GM23338 (cell line): ENCODE results near the gene SNRNP25.
"Not testable (repeated sequence)": the region's sequence is repeated elsewhere in the genome, so short reads cannot be mapped to it uniquely, and the experiment has no call there.

ENCODE experiments used
- CREB1 ChIP-seq: fragments of 250-450 bp; sonication (Bioruptor Pico); IDR thresholded peaks from 2 replicates; pipeline ENCODE4 v1.5.0; 2020; ENCODE audit warnings: low read depth, mild to moderate bottlenecking, moderate library complexity
- CTCF ChIP-seq, 2 experiments: fragments of 200-600 bp in 1 of 2; sonication (generic) in 1 of 2; conservative IDR thresholded peaks; 2 replicates each; pipeline versions ENCODE4 v1.5.1 to v1.6.1; 2016 to 2017; ENCODE audit warnings: antibody characterized with exemption in 2 of 2, low read depth in 2 of 2, mild to moderate bottlenecking in 2 of 2, moderate library complexity in 1 of 2
- EZH2 ChIP-seq: fragments of 200-600 bp; sonication (generic); IDR thresholded peaks from one replicate; pipeline ENCODE4 v1.8.0; 2017; ENCODE audit warnings: antibody characterized with exemption, mild to moderate bottlenecking, low read depth; ENCODE audit not compliant: unreplicated experiment
- EZH2phosphoT487 ChIP-seq: fragments of 200-600 bp; sonication (generic); IDR thresholded peaks from one replicate; pipeline ENCODE4 v1.8.1; 2018; ENCODE audit warnings: antibody characterized with exemption; ENCODE audit not compliant: unreplicated experiment
- POLR2AphosphoS5 ChIP-seq: IDR thresholded peaks from 2 replicates; pipeline ENCODE4 v1.6.1; 2016; ENCODE audit warnings: antibody characterized with exemption, low read depth
- TF ChIP-seq, protein P1 (sequence below): IDR thresholded peaks from 2 replicates; pipeline ENCODE4 v1.6.1; 2016; ENCODE audit warnings: antibody characterized with exemption
- TF ChIP-seq, protein P2 (sequence below): IDR thresholded peaks from one replicate; pipeline ENCODE4 v1.6.1; 2018; ENCODE audit warnings: antibody characterized with exemption; ENCODE audit not compliant: unreplicated experiment

GRCh38 chr16:24151-24550, 29.5 kb upstream of the SNRNP25 start:
- TF ChIP-seq CTCF (conservative IDR thresholded peaks at IDR 0.05; ENCODE audit: low read depth in 2 of 2); POLR2AphosphoS5; EZH2; CREB1 (CRISPR knock-in tag); EZH2phosphoT487: not testable (repeated sequence)
- TF ChIP-seq, protein P1, sequence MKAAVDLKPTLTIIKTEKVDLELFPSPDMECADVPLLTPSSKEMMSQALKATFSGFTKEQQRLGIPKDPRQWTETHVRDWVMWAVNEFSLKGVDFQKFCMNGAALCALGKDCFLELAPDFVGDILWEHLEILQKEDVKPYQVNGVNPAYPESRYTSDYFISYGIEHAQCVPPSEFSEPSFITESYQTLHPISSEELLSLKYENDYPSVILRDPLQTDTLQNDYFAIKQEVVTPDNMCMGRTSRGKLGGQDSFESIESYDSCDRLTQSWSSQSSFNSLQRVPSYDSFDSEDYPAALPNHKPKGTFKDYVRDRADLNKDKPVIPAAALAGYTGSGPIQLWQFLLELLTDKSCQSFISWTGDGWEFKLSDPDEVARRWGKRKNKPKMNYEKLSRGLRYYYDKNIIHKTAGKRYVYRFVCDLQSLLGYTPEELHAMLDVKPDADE: not testable (repeated sequence)
- TF ChIP-seq, protein P2, sequence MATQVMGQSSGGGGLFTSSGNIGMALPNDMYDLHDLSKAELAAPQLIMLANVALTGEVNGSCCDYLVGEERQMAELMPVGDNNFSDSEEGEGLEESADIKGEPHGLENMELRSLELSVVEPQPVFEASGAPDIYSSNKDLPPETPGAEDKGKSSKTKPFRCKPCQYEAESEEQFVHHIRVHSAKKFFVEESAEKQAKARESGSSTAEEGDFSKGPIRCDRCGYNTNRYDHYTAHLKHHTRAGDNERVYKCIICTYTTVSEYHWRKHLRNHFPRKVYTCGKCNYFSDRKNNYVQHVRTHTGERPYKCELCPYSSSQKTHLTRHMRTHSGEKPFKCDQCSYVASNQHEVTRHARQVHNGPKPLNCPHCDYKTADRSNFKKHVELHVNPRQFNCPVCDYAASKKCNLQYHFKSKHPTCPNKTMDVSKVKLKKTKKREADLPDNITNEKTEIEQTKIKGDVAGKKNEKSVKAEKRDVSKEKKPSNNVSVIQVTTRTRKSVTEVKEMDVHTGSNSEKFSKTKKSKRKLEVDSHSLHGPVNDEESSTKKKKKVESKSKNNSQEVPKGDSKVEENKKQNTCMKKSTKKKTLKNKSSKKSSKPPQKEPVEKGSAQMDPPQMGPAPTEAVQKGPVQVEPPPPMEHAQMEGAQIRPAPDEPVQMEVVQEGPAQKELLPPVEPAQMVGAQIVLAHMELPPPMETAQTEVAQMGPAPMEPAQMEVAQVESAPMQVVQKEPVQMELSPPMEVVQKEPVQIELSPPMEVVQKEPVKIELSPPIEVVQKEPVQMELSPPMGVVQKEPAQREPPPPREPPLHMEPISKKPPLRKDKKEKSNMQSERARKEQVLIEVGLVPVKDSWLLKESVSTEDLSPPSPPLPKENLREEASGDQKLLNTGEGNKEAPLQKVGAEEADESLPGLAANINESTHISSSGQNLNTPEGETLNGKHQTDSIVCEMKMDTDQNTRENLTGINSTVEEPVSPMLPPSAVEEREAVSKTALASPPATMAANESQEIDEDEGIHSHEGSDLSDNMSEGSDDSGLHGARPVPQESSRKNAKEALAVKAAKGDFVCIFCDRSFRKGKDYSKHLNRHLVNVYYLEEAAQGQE: not testable (repeated sequence)
